Esophagus muscularis mucosa (tissue), 4 donors: Measurements from ENCODE around the gene CASP9.
"Not testable (repeated sequence)": the region's sequence is repeated elsewhere in the genome, so short reads cannot be mapped to it uniquely, and the experiment has no call there.

ENCODE experiments used
- EP300 ChIP-seq: sonication (generic); formaldehyde crosslinking; IDR thresholded peaks from one replicate; pipeline ENCODE4 v1.6.1; 2017; ENCODE audit warnings: antibody characterized with exemption
- POLR2A ChIP-seq: fragments of 450-650 bp; IDR thresholded peaks from one replicate; pipeline ENCODE4 v1.6.1; 2017; ENCODE audit warnings: antibody characterized with exemption, moderate library complexity, mild to moderate bottlenecking, low read depth
- TF ChIP-seq, protein P1 (sequence below), 3 experiments: fragments of 200-600 bp in 2 of 3; fragments of 450-650 bp in 1 of 3; sonication (generic) in 2 of 3; IDR thresholded peaks; one replicate each; pipeline ENCODE4 v1.5.1; 2017 to 2019; ENCODE audit warnings: antibody characterized with exemption in 3 of 3, mild to moderate bottlenecking in 2 of 3, moderate library complexity in 1 of 3

DNA sequence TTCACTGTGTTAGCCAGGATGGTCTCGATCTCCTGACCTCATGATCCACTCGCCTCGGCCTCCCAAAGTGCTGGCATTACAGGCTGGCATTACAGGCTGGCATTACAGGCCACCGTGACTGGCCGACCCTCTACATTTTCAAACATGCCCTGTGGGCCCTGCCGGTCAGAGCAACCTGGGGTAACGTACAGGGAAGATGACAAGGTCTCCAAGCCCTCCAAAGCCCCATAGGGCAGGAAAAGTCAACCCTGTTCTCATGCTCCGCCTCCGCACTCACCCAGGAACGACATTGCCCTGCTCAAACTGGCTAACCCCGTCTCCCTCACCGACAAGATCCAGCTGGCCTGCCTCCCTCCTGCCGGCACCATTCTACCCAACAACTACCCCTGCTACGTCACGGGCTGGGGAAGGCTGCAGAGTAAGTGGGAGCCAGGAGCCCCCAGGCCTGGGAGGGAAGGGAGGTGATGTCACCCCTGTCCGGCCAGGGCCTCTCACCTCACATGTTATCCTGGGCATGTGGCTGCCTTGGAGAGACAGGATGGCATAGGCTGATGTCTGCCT, 41.0 kb downstream of the CASP9 start:
- not testable (repeated sequence) for TF ChIP-seq POLR2A, EP300
- TF ChIP-seq, protein P1, sequence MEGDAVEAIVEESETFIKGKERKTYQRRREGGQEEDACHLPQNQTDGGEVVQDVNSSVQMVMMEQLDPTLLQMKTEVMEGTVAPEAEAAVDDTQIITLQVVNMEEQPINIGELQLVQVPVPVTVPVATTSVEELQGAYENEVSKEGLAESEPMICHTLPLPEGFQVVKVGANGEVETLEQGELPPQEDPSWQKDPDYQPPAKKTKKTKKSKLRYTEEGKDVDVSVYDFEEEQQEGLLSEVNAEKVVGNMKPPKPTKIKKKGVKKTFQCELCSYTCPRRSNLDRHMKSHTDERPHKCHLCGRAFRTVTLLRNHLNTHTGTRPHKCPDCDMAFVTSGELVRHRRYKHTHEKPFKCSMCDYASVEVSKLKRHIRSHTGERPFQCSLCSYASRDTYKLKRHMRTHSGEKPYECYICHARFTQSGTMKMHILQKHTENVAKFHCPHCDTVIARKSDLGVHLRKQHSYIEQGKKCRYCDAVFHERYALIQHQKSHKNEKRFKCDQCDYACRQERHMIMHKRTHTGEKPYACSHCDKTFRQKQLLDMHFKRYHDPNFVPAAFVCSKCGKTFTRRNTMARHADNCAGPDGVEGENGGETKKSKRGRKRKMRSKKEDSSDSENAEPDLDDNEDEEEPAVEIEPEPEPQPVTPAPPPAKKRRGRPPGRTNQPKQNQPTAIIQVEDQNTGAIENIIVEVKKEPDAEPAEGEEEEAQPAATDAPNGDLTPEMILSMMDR (IDR thresholded peaks at IDR 0.05), result not testable (repeated sequence)
